GM21515 (cell line): Measurements from ENCODE around the gene KDM6B.

Experiments used
- ATAC-seq: cut with Tn5 transposase; IDR thresholded peaks from one replicate; pipeline ENCODE4 v1.9.1; 2021; ENCODE audit not compliant: unreplicated experiment

The KDM6B gene

DNA sequence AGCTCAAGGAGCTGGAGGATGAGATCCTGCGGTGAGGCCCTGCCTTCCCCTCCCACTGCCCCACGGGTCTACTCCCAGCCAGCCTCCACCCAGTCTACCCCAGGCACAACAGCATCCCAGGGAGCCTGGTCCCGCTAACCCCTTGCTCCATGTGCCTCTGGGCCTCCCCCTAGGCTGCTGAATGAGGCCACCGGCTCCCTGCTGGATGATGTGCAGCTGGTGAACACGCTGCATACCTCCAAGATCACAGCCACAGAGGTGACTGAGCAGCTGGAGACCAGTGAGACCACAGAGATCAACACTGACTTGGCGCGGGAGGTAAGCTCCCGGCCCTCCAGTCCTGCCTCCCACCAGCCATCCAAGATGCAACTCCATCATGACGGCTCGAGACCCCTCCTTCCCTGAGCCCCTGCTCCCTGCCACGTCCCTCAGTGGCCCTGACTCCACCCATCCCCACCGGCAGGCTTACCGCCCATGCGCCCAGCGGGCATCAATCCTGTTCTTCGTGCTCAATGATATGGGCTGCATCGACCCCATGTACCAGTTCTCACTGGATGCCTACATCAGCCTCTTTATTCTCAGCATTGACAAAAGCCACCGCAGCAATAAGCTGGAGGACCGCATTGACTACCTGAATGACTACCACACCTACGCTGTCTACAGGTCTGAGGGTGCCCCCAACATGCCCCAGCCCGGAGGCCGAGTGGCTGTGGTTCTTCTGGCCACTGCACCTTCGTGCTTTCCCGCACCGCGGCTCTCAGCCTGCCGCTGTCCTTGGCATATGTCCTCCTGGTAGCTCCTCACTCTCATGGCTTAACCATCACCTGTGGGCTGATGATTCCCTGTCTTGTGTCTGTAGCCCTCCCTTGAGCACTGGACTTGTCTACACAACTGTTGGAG, 15.0 kb upstream of the KDM6B start:
- no peak for ATAC-seq

DNA sequence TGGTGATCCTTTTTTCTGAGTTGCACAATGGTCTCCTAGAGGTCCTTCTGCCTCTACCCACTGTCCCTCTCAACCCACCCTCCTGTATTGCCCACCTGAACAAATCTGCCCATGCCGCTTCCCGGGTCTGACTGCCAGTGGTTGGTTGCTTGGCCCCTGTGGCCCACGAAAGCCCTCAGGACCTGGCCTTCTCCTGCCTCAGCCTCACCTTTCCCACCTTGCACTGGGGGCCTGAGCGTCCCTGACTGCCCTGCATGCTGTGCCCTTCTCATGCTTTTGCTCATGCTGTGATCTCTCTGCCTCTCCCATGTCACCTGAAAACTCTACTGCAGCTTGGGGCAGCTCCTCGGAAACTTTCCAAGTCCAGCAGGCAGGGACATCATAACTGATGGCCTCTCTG, 13.8 kb upstream of the KDM6B start:
- no peak for ATAC-seq

GRCh38 chr17:7822126-7822525, 11.9 kb upstream of the KDM6B start:
- no peak for ATAC-seq

DNA sequence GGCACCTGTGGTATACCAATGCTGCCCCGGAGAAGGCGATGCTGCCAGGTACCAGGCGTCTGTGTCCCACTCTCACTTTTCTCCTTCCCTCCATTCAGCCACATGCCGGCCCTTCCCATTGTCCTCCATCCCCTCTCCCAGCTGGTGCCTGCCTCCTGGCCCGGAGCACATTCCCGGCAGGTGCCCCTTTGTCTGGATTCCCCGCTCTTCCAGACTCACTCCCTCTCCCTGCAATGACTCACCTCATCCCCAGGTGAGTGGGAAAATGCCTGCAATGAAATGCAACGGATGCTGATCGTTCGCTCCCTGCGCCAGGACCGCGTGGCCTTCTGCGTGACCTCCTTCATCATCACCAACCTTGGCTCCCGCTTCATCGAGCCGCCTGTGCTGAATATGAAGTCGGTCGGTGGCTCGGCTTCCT, 10.4 kb upstream of the KDM6B start:
- ATAC-seq, result no peak

DNA sequence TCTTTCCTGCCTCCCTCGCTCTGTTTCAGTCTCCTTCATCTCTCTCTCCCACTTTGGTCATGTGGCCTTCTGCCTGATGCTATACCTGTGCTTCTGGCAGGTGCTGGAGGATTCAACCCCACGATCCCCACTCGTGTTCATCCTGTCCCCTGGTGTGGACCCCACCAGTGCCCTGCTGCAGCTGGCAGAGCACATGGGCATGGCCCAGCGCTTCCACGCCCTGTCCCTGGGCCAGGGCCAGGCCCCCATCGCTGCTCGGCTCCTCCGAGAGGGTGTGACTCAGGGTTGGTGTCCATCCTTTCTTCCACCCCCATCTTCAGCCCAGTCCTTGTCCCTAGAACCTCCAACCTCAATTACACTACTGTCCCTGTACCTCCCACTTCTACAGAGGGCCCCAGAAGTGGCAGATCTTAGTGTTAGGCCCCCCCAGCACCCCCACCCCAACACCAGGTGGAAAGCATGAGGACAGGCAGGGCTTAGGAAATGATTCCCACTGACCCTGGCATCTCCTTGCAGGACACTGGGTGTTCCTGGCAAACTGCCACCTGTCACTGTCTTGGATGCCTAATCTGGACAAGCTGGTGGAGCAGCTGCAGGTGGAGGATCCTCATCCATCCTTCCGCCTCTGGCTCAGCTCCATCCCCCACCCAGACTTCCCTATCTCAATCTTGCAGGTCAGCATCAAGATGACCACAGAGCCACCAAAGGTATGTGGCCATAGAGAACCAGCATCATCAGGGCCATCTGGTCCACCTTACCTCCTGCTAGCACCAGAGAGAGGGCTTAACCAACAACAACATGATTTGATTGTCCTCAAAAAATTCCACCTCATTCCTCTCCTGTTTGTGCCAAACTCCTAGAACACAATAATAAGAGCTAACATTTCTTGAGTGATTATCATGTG, 9.7 kb upstream of the KDM6B start:
- ATAC-seq, result no peak

GRCh38 chr17:7825206-7825990, 8.6 kb upstream of the KDM6B start:
- no peak for ATAC-seq

DNA sequence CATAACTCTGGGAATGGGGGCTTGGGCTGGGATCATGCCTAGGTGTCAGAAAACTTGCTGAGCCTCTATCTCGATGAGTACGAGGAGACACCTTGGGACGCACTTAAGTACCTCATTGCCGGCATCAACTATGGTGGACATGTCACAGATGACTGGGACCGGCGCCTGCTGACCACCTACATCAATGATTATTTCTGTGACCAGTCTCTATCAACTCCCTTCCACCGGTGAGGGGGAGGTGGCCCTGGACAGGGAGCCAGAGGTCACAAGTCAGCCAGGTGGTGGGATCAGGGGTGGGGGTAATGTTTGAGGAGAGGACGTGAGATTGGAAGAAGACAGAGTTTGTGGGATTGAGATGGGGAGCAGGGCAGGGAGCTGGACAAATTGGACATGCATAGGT, 3.4 kb upstream of the KDM6B start:
- no peak for ATAC-seq

DNA sequence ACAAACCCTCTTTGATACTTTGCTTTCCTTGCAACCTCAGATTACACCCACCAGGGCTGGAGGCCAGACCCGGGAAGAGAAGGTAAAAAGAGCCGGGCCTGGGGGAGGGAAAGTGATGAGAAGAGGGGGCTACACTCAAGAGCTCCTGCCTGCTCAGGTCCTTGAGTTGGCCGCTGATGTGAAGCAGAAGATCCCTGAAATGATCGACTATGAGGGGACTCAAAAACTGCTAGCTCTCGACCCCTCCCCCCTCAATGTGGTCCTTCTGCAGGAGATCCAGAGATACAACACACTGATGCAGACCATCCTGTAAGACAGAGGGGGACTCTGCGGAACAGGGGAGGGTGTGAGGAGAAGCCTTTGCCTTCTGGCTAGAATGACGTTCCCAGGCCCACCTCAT, 2.8 kb upstream of the KDM6B start:
- ATAC-seq, result no peak

DNA sequence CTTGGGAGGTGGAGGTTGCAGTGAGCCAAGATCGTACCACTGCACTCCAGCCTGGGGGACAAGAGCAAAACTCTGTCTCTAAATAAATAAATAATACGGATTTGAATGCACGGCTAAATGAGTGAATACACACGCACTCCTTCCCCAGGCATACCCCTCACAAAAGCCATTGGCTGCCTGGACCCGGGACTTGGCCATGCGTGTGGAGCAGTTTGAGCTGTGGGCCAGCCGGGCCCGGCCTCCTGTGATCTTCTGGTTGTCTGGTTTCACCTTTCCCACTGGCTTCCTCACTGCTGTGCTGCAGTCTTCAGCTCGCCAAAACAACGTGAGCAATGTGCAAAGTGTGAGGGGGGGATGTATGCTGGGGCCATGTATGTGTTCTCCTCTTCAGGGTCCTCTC, 1.6 kb upstream of the KDM6B start:
- ATAC-seq, result no peak

DNA sequence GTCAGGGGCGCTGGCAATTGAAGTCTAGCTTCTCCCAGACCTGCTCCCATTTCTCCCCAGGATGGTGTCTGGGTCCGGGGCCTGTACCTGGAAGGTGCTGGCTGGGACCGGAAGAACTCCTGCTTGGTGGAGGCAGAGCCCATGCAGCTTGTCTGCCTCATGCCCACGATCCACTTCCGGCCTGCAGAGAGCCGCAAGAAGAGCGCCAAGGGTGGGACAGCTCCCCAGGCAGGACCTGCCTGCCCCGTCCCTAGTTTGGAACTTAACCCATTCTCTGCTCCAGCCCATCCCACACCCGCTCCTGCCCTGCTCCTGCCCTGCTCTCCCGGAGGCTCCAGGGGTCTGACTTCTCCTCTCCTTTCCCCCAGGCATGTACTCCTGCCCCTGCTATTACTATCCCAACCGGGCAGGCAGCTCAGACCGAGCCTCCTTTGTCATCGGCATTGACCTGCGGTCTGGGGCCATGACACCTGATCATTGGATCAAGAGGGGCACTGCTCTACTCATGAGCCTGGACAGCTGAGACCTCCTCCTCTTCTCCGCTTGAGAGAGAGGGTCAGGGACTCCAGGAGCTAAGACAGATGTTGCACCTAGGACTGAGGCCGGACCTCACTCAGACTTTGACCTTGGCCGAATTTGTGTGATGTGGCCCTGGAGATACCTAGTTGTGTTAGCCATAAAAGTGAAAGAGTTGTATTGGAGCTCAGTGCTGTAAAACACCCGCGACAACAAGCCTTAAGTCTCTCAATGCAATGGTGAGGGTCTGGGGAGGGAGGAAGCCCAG, 814 bp upstream of the KDM6B start:
- no peak for ATAC-seq

GRCh38 chr17:7834542-7834956, 532 bp downstream of the KDM6B start:
- ATAC-seq, result no peak

GRCh38 chr17:7834957-7835813, 1.2 kb downstream of the KDM6B start:
- peak; percentile 40 for ATAC-seq

GRCh38 chr17:7835814-7836595, 2.0 kb downstream of the KDM6B start:
- ATAC-seq, result peak; percentile 17

- no peak for ATAC-seq
Measured at GRCh38 chr17:7836596-7837407, 2.8 kb downstream of the KDM6B start.

GRCh38 chr17:7837408-7838088, 3.5 kb downstream of the KDM6B start:
- no peak for ATAC-seq

DNA sequence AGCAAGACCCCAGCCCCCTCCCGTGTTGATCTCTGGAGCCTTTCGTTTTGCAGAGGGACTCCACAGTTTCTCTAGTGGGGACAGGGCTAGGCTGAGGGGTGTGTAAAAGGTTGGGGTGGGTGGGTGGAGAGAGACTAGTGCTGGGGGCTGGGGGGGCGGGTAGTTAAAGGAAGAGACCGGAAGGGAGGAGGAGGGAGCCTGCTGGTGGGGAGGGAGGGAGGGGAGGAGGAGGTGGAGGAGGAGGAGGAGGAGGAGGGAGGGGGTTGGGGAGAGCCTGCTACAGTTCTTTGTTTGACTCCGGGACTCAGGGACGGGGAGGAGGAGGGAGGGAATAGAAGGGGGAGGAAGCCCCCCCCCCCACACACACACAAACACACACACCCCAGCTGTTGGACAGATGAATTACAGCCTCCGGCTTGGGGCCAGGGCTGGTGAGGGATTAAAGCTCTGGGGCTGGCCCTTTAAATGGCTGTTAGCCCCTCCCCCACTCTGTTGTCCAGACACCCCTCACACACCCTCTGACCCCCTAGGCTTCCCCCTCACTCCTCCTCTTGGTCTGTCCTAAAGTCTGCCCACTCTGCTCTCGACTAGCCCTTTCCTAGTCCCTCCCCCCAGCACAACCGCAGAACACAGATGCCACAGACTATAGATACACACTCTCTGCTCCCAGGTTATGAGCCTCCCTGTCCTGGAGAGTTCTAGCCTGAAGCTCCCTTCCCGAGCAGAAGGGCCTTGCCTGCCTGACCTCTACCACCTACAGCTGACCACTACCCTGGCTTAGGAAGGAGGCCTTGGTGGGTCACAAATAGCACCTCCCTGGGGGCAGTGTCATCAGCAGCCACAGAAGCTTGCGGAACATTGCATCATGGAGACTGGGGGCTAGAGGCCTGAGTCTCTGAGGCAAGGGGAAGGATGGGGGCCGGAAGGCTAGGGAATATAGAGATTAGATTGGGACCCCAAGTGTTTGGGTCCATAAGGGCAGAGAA, 4.4 kb downstream of the KDM6B start:
- no peak for ATAC-seq
